Measurements from ENCODE around the gene PPM1E.
"Not testable (repeated sequence)": the region's sequence is repeated elsewhere in the genome, so short reads cannot be mapped to it uniquely, and the experiment has no call there.

PPM1E gene

DNA sequence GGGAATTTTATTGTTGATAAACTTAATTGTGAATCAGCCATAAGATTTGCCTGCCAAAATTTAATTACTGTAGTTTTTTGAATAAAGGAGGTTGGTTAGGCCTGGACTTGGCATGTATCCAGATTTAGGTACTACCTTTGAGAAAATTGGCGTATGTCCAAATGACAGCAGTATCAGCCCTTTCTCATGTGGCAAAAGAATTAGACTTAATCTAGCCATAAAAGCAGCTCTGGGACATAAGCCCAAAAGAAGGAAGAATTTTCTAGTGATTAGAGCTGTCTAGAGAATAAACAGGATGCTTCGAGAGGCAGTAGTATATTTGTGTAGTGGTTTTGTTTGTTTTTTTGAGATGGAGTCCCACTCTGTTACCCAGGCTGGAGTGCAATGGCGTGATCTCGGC lies 27.7 kb downstream of the PPM1E start:
- peak; percentile 55 for DNase-seq

DNA sequence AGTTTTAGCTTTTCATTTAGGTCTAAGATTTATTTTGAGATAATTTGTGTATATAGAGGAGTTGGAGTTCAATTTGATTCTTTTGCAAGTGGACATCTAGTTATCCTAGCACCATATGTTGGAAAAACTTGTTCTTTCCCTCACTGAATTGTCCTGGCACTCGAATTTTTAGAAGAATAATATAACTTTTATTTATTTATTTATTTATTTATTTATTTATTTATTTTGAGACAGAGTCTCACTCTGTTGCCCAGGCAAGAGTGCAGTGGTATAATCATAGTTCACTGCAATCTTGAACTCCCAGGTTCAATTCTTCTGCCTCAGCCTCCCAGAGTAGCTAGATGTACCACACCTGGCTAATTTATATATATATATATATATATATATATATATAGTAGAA lies 29.4 kb downstream of the PPM1E start:
- DNase-seq: no peak

DNA sequence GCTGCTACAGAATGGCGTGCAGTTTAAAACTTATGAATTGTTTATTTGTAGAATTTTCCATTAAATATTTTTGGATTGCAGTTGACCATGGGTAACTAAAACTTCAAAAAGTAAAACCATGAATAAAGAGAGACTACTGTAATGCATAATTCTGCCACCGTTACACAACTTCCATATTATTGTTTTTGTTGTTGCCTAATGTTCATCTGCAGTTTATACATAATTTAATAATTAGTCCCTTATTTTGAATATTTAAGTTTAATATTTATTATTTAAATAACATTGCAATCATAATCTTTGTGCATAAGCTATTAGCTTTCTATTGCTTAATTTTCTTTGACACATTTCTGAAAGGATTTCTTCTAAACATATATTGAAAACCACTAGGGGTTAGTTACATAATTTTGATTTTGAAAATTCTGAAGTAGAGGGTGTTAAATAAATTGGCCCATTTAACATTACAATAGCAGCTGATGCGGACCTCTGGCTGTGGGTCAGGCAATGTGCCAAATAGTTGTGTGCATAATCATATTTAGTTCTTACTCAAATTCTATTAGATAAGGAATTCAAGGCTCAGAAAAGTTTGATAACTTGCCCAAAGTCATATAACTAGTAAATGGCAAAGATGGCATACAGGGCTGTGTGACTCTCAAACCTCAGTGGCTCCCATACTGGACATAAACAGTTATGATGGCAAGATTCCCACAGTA lies 31.1 kb downstream of the PPM1E start:
- peak; percentile 42 for DNase-seq

DNA sequence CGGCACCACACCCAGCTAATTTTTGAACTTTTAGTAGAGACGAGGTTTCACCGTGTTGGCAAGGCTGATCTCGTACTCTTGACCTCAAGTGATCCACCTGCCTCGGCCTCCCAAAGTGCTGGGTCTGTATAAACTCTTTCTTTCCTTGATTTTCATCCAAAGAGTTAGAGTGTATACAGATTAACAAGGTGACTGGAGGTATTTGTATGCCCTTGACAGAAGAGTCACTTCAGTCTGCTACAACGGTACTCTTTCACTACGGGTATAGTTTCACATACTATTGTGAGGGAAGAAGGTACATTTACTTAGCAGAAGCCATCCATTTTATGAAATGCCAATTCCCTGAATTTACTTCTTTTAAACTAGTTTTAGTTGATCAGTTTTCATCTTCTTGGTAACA lies 32.5 kb downstream of the PPM1E start:
- no peak for DNase-seq

DNA sequence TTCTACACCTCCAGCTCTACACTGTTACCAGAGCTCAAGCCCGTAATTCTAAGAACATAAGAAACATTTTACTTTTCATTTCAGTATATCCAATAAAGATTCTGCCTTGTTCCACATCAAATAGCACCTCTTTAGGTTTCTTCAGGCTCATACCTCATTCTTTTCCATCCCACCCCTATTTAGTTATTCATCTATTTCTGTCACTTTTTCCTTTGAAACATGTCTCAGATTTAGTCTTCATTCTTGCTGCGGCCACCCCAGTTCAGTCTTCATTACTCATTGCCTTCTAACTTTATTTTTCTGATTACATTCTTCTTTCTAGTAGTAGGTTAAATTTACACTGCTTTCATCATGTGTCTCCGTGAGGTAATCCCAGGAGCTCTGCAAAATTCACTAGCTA lies 33.5 kb downstream of the PPM1E start:
- DNase-seq: no peak

DNA sequence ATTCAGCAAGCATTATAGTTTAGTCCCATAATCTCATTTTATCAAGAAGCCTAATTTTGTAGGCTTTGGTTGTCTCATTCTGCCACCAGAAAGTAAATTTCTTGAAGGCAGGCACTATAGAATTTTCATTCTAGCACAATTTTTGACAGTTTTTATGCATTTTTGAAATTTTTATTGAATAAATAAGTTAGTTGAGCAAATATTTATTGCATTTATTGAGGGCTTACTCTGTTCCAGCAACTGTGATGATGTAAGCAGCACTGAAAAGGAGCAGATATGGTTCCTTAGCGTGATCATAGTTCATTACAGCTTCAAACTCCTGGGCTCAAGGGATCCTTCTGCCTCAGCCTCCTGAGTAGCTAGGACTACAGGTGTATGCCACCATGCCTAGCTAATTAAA lies 34.2 kb downstream of the PPM1E start:
- DNase-seq: no peak

DNA sequence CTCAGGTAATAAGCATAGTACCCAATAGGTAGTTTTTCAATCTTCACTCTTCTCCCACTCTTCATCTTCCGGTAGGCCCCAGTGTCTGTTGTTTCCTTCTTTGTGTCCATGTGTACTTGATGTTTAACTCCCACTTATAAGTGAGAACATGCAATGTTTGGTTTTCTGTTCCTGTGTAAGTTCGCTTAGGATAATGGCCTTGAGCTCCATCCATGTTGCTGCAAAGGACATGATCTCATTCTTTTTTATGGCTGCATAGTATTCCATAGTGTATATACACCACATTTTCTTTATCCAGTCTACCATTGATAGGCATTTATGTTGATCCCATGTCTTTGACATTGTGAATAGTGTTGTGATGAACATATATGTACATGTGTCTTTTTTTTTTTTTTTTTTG lies 38.9 kb downstream of the PPM1E start:
- DNase-seq: not testable (repeated sequence)

DNA sequence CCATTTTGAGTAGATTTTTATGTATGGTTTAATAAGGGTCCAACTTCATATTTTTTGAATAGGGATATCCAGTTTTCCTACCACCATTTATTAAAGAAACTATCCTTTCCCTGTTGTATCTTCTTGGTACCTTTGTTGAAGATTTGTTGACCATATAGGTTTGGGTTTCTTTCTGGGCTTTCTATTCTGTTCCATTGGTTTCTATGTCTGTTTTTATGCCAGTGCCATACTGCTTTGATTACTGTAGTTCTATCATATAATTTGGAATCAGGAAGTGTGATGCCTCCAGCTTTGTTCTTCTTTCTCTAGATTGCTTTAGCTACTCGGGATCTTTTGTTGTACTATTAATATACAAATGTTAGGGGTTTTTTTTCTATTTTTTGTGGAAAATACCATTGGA lies 46.5 kb downstream of the PPM1E start:
- DNase-seq: no peak

DNA sequence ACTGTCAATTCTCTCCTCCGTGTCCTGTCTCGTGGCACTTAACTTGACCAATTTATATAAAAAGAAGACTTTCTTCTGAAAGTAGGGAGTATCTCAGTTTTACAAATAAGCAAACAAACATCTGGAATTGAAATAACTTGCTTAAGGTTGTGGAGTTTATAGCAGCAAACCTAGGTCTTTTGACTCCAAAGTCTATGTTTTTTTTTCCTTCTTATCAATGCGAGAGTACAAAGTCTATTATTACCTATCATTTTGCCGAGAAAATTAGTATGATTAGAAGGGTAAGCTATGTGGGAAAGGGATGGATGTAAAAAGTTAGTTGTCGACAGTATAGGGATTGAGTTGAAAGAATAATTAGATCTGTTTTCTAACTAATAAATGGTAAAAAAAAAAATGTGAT lies 50.4 kb downstream of the PPM1E start:
- DNase-seq: no peak

DNA sequence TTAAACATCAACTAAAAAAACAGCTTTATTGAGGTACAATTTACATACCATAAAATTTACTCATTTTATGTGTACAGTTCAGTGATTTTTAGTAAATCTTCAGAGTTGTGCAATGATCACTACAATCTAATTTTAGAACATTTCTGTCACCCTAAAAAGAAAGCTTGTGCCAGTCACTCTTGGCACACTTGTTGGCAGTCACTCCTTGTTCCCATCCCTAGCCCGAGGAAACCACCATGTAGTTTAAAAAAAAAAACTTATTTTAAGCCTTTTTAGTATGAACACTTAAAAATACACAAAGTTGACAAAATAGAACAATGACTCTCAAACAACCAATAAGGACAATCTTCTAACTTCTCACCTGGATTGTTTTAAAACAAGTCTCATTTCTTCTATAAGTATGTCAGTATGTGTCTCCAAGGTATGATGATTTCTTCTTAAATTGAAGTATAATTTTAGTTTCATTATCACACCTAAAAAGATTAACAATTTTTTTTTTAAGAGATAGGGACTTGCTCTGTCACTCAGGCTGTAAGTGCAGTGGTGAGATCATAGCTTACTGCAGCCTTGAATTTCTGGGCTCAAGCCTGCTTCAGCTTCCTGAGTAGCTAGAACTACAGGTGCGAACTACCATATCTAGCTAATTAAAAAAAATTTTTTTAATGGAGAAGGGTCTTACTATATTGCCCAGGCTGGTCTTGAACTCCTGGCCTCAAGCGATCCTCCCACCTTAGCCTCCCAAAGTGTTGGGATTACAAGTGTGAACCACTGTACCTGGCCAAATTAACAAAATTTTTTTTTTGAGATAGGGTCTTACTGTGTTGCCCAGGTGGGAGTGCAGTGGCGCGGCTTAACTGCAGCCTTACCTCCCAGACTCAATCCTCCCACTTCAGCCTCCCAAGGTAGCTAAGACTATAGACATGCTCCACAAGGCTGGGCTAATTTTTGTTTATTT lies 53.2 kb downstream of the PPM1E start:
- DNase-seq: no peak

DNA sequence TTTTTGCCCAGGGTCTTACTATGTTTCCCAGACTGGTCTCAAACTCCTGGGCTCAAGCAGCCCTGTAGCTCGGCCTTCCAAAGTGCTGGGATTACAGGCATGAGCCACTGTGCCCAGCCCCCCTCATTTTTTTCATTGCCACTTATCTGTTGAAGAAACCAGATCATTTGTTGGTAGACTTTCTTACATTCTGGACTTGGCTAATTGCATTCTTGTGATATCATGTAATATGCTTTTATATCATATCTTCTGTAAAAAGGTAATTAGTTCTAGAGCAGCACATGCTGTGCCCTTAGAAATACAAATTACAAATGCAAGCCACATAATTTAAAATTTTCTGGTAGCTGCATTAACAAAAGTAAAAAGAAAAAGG lies 53.9 kb downstream of the PPM1E start:
- no peak for DNase-seq

DNA sequence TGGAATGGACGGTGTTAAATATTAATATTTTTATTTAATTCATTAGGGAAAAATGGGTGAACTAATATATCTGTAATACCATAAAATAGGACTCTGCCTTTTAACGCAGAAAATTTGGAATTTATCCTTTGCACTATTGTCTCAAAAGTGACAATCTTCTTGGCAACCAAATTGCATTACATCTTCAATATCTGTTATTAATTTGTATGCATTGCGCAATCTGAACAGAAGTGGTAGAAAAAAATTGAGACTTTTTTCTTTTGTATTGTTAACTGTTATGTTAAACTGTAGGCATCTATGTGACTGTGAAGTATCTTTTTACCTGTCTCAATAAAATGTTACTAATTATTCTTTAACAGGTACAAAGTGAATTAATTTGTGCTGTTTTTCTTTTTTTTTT lies 55.6 kb downstream of the PPM1E start:
- no peak for DNase-seq

DNA sequence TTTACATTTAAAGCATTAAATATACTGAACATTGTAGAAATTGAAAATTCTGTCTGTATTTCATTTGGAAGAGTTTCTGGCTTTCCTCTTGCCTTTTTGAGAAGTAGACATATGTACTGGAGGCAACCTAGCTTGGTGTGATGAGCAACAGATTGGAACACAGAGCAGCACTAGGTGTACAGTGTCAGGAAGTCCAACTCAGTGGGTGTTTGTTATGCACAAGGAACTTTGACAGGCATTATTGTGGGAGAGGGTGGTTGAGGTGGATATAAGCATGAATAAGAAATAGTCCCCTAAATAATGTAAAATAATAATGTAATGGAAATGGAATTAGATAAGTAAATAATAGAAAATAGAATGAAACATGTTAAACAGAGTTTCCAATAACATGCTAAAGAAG lies 58.1 kb downstream of the PPM1E start:
- DNase-seq: no peak

DNA sequence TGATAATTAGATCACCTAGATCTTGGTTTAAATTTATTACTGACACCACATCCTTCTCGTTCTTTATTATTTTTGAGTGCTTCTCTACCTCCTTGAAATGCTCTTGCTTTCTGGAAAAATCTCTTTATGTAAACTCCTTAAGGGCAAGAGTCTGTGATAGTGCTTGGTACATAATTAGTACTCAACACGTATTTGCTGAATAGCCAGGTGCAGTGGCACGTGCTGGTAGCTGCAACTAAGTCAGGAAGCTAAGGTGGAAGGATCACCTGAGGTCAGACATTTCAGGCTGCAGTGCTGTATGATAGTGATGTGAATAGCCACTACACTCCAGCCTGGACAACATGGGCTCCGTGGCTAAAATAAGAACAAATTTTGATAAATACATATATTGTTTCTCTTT lies 63.0 kb downstream of the PPM1E start:
- no peak for DNase-seq

DNA sequence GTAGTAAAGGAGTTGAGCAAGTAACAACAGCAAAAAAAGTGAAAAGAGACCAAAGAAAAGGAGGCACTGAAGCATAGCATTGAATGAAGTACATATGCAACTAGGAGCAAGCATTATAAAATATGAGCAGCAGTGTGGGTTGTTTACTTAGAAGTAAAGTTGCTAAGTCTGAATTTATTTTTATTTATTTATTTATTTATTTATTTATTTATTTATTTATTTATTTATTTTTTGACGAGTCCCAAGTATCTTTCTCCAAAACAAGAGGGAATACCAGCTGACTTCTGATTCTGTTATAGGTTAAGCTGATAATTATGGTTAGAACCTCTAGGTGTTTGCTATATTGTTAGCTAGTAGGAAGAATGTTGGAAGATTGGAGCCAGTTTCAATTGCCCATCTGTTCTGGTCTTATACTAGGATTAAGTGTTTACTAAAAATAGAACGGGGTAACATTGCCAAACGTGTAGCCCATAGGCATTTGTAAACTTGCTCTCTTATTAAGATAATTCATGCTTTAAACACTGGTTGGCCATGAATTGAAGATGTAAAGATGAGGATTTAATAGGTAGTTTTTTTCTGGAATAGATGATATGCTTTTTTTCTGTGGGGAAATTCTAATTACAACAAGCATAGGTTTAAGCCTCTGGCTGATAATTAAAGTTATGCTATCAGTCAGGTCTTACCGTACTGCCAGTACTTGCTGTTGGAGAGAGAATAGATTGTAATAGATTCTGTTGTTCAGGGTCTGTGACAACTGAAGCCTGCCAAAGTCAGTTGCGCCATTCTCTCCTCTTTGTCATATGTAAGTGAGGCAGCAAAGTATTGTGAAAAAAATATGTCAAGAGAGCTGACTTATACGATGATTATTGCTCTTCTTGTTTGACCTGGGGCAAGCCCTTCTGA lies 66.7 kb downstream of the PPM1E start:
- no peak for DNase-seq

DNA sequence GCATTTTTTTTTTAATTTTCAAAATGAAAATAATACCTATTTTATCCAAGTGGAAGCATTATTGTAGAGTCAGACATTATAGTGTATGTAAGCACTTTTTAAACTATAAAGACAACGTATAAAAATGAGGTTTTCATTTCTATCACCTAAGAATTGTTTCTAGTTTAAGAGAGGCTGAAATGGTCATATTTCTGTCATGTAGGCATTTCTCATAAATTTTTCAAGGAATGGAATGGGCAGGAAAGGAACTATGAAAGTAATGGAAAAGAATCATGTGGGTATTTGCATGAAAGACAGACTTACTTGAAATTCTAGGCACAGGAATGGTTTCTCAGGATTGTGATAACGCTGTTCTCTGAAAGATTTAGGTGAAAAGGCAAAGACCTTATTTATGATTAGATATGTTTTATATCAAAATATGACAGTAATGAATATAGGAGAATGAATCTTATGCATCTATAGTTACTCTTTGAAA lies 67.4 kb downstream of the PPM1E start:
- DNase-seq: no peak

DNA sequence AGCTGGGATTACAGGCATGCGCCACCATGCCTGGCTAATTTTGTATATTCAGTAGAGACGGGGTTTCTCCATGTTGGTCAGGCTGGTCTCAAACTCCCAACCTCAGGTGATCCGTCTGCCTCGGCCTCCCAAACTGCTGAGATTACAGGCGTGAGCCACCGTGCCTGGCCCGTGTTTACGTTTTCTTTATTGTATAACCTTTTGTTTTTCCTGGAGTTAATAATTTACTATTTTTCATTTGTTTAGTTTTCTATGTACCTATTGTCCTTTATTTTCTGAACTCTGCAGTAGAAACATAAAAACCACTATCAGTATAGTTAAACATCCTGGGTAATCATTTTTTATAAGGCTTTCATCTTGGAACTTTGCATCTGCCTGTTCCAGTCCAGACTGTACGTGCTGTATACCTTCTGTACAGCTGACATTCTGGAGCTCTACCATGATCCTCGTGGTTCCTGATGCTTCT lies 73.6 kb downstream of the PPM1E start:
- no peak for DNase-seq

DNA sequence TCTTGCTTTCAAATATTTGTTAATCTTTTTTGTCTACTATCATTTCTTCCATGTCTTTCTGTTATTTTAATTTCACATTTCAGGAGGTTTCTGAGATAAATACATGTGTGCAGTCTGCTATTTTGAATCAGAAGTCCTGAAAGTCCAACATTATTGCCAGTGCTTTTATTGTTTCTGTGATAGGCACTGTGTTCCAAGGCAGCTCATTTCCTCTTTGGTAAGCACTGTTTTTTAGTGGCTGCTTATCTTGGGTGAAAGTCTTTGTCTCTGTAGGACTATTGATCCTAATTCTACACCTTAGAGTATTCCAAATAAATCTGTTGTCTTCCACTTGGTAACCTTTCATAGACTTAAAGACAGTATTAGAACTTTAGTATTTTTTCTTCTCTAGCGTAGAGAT lies 76.1 kb downstream of the PPM1E start:
- DNase-seq: no peak

DNA sequence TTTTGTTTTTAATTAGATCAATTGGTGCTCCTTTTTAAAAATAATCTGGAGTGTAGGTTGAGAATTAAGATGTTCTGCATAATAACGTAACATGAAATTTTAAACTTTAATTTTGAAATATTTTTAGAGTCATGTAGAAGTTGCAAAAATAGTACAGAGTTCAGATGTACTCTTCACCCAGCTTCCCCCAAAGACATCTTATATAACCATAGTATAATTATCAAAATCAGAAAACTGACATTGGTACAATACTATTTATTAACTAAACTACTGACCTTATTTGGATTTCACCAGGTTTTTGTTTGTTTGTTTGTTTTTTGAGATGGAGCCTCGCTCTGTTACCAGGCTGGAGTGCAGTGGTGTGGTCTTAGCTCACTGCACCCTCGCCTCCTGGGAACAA lies 76.9 kb downstream of the PPM1E start:
- no peak for DNase-seq

DNA sequence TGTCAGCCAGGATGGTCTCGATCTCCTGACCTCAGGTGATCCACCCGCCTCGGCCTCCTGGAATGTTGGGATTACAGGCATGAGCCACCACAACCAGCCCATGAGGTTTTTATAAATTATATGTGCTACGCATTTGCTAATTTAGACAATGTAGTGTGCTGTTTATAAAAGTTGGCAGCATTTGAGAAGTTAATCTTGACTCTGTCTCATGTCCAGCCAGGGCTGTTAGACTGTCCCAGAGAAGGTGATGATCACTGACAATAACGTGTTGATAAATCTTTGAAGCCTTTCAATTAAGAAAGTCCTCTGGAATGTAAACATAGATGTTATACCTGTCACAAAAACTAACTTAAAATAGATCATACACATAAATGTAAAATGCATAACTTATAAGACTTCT lies 82.0 kb downstream of the PPM1E start:
- DNase-seq: no peak

DNA sequence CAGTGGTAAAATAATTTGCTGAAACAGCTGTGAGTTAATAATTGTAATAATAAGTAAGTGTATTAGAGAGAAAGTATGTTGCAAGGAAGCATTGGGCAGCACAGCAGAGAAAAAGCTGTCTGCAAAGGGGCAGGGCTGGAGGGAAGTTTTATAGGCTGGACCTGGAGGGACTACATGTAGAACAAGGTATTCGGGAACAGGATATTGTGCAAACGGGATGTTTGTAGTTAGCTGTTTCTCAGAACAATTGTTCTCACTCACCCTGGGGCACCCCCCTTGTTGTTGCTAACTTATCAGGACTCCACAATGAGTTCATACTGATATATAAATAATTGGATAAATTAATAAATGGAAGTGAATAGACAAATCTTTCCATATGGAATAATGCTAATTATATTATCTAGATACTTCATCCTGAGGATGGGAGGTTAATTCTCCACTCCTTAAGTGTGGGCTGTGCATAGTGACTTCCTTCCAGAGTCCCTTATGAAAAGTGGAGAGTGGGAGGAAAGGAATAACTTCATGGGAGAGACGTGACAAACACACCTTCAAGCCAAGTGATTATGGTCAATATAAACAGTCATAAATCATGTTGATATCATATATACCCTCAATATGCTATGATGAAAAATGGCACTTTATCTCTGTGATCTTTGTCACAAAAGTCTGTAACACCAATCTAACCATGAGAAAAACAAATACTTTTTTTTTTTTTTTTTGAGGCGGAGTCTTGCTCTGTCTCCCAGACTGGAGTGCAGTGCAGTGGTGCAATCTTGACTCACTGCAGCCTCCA lies 85.4 kb downstream of the PPM1E start:
- no peak for DNase-seq

DNA sequence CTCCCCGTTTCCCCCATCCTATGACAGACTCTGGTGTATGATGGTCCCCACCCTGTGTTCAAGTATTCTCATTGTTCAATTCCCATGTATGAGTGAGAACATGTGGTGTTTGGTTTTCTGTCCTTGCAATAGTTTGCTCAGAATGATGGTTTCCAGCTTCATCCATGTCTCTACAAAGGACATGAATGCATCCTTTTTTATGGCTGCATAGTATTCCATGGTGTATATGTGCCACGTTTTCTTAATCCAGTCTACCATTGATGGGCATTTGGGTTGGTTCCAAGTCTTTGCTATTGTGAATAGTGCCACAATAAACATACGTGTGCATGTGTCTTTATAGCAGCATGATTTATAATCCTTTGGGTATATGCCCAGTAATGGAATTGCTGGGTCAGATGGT lies 90.8 kb downstream of the PPM1E start:
- not testable (repeated sequence) for DNase-seq

All from hematopoietic multipotent progenitor cell treated with erythropoietin and hydrocortisone succinate and interleukin-3 and kit ligand, for 6 days (in vitro differentiated cells).